Liver (tissue), 9 donors: ENCODE measurements around the gene ZNF28. TPM values are rescaled to one million over a fixed set of nuclear protein-coding genes. Genes with fewer than 3 reads are reported as not detected.
"Not testable (repeated sequence)": the region's sequence is repeated elsewhere in the genome, so short reads cannot be mapped to it uniquely, and the experiment has no call there.

Experiments used
- DNase-seq: peaks from one replicate; pipeline ENCODE4 v3.0.0-alpha.2; 2017; ENCODE audit warnings: low spot score
- H3K27ac ChIP-seq, 2 donors: one replicate each; pipeline ENCODE4 v1.7.0; 2013; ENCODE audit warnings: inconsistent platforms in 2 of 2, low read length in 2 of 2, control low read depth in 1 of 2, low read depth in 1 of 2, mild to moderate bottlenecking in 1 of 2
- H3K27me3 ChIP-seq, 4 donors: one replicate each; pipeline versions ENCODE4 v1.6.1 to v1.7.0; 2013; ENCODE audit warnings: low read length in 3 of 4, inconsistent platforms in 1 of 4, mild to moderate bottlenecking in 1 of 4, moderate library complexity in 1 of 4; ENCODE audit not compliant: control insufficient read depth in 4 of 4, insufficient read depth in 4 of 4
- H3K36me3 ChIP-seq, 4 donors: one replicate each; pipeline versions ENCODE4 v1.6.1 to v1.7.0; 2013; ENCODE audit warnings: low read length in 3 of 4, mild to moderate bottlenecking in 3 of 4, low read depth in 1 of 4, moderate library complexity in 1 of 4; ENCODE audit not compliant: control insufficient read depth in 4 of 4, insufficient read depth in 3 of 4
- H3K4me1 ChIP-seq, 4 donors: one replicate each; pipeline versions ENCODE4 v1.6.1 to v1.7.0; 2013; ENCODE audit warnings: low read length in 3 of 4, mild to moderate bottlenecking in 3 of 4, moderate library complexity in 1 of 4; ENCODE audit not compliant: control insufficient read depth in 4 of 4, insufficient read depth in 4 of 4
- H3K4me3 ChIP-seq, 3 donors: one replicate each; pipeline versions ENCODE4 v1.6.1 to v1.7.0; 2013; ENCODE audit warnings: low read length in 3 of 3, control low read depth in 1 of 3, low read depth in 1 of 3, mild to moderate bottlenecking in 1 of 3
- H3K9ac ChIP-seq, 2 donors: one replicate each; pipeline ENCODE4 v1.7.0; 2013; ENCODE audit warnings: low read length in 2 of 2, mild to moderate bottlenecking in 2 of 2, moderate library complexity in 2 of 2, control low read depth in 1 of 2, low read depth in 1 of 2
- H3K9me3 ChIP-seq, 4 donors: one replicate each; pipeline versions ENCODE4 v1.6.1 to v1.7.0; 2013; ENCODE audit warnings: low read length in 3 of 4; ENCODE audit not compliant: control insufficient read depth in 4 of 4
- CTCF ChIP-seq: fragments of 150-350 bp; IDR thresholded peaks from 2 replicates; pipeline ENCODE4 v1.5.1; 2017; ENCODE audit warnings: improper control_type of control experiment, low read depth, low read length; ENCODE audit not compliant: missing input control
- EGR1 ChIP-seq, 2 donors: IDR thresholded peaks; 2 replicates each; pipeline ENCODE4 v1.6.1; 2016 to 2018; ENCODE audit warnings: antibody characterized with exemption in 2 of 2, low read depth in 2 of 2
- FOXA1 ChIP-seq: IDR thresholded peaks from 2 replicates; pipeline ENCODE4 v1.6.1; 2016; ENCODE audit warnings: antibody characterized with exemption
- FOXA2 ChIP-seq: IDR thresholded peaks from 2 replicates; pipeline ENCODE4 v1.6.1; 2016; ENCODE audit warnings: antibody characterized with exemption
- HNF4G ChIP-seq: IDR thresholded peaks from 2 replicates; pipeline ENCODE4 v1.6.1; 2016; ENCODE audit warnings: antibody characterized with exemption
- JUND ChIP-seq, 2 donors: IDR thresholded peaks; 2 replicates each; pipeline ENCODE4 v1.6.1; 2016; ENCODE audit warnings: antibody characterized with exemption in 2 of 2
- RAD21 ChIP-seq, 2 donors: IDR thresholded peaks; 2 replicates each; pipeline ENCODE4 v1.6.1; 2016; ENCODE audit warnings: antibody characterized with exemption in 2 of 2, mild to moderate bottlenecking in 2 of 2
- RXRA ChIP-seq, 2 donors: IDR thresholded peaks; 2 replicates each; pipeline ENCODE4 v1.6.1; 2017 to 2018; ENCODE audit warnings: antibody characterized with exemption in 2 of 2, mild to moderate bottlenecking in 1 of 2
- SP1 ChIP-seq: IDR thresholded peaks from 2 replicates; pipeline ENCODE4 v1.6.1; 2018; ENCODE audit warnings: antibody characterized with exemption, mild to moderate bottlenecking
- TAF1 ChIP-seq: conservative IDR thresholded peaks from 2 replicates; pipeline ENCODE4 v1.6.1; 2016; ENCODE audit warnings: antibody characterized with exemption, mild to moderate bottlenecking
- YY1 ChIP-seq: IDR thresholded peaks from 2 replicates; pipeline ENCODE4 v1.6.1; 2016; ENCODE audit warnings: antibody characterized with exemption, mild to moderate bottlenecking
- WGBS: extraction: QIAGEN DNeasy Blood & Tissue Kit; methylation state at CpG from one replicate; pipeline ENCODE4 v1.1.7; 2013; 5-methylcytosine and 5-hydroxymethylcytosine counted together
- polyA plus RNA-seq, 2 donors: library from polyadenylated mRNA; stranded (reverse) in 1 of 2; unstranded in 1 of 2; fragments of 200-250 nt in 1 of 2; fragments of >200 nt in 1 of 2; fragmentation: Nextera tagmentation in 1 of 2; extraction: Ambion mirVana in 1 of 2; gene quantifications; one replicate each; pipeline versions ENCODE4 v1.2.1 to v1.2.3, GENCODE V29; 2013 to 2015
- total RNA-seq, 2 donors: library from RNA; depleted of rRNA; stranded (reverse); fragments of >200 nt; gene quantifications; one replicate each; pipeline ENCODE4 v1.2.3, GENCODE V29; 2014
- TF ChIP-seq, protein P1 (sequence below): IDR thresholded peaks from 2 replicates; pipeline ENCODE4 v1.6.1; 2016; ENCODE audit warnings: antibody characterized with exemption
- TF ChIP-seq, protein P2 (sequence below): IDR thresholded peaks from 2 replicates; pipeline ENCODE4 v1.6.1; 2016; ENCODE audit warnings: antibody characterized with exemption, mild to moderate bottlenecking
- donor health status: healthy.
- donor health status: healthy.
- donor health status: healthy.
- donor health status: healthy.
- donor health status: healthy.

ZNF28 gene
- total and polyA plus RNA-seq, 4 donors = 1.0 to 11.5 (median 3.8) TPM

DNA sequence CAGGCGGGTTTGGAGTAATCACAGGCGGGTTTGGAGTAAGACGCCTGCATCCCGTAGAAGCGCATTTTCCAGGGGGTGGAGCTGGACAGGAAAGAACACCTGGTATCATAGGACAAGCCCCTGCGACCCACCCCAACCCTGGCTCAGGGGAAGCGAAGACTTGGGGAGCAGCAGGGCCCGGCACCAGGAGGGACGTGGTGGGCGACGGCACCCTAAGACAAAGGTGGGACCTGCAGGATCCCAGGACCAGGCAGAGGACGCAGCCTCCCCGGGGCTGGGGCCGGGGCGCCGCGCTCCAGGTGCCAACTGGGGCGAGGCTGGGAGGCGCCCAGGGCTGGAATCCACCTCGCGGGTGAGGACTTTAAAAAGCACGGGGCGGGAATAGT is 35.4 kb downstream of the ZNF28 start:
- TF ChIP-seq FOXA2 (no peak), SP1 (no peak)
- TF ChIP-seq, protein P1, sequence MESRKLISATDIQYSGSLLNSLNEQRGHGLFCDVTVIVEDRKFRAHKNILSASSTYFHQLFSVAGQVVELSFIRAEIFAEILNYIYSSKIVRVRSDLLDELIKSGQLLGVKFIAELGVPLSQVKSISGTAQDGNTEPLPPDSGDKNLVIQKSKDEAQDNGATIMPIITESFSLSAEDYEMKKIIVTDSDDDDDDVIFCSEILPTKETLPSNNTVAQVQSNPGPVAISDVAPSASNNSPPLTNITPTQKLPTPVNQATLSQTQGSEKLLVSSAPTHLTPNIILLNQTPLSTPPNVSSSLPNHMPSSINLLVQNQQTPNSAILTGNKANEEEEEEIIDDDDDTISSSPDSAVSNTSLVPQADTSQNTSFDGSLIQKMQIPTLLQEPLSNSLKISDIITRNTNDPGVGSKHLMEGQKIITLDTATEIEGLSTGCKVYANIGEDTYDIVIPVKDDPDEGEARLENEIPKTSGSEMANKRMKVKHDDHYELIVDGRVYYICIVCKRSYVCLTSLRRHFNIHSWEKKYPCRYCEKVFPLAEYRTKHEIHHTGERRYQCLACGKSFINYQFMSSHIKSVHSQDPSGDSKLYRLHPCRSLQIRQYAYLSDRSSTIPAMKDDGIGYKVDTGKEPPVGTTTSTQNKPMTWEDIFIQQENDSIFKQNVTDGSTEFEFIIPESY = no peak
- Histone ChIP-seq H3K27ac (peak overlapping the region; percentile 20 to 43), H3K27me3 (no peaks in the 10 kb centered on the region), H3K36me3 (peaks cover 0 to 3% (median 0%) of the 10 kb centered on the region in 4 donors), H3K9ac (peak overlapping the region in 1 of 2 donors; percentile 47), H3K4me3 (peak overlapping the region; percentile 71 to 93 (median 85)), H3K9me3 (peaks cover 0 to 34% (median 11%) of the 10 kb centered on the region in 4 donors), H3K4me1 (peaks cover 3 to 10% (median 5%) of the 10 kb centered on the region in 4 donors)
- 3% methylated on average over 23 of the region's 23 CpGs for WGBS
- peak; percentile 37 for DNase-seq

DNA sequence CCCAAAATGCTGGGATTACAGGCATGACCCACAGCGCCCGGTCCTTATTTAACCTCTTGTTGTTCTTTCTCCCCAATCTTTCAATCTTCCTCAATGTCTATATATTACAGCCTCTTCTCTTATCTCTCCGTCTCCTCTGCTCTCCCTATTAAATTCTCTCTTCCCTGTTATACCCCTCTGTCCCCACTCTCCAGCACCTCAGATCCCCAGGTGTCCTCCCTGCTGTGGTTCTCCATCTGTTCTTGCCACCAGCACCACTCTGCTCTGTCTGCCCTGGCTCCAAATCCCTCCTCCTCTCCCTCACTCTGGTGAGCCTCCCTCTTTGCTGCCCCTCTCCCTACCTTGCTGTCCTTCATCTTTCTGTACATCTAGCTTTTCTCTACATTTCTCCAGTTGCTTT is 35.9 kb downstream of the ZNF28 start:
- no peak for DNase-seq
- no peak overlapping the region for H3K27ac ChIP-seq

GRCh38 chr19:52782864-52783263 is 38.6 kb downstream of the ZNF28 start:
- H3K27ac ChIP-seq, H3K27me3 ChIP-seq, DNase-seq, H3K9ac ChIP-seq, H3K4me3 ChIP-seq: not testable (repeated sequence)
- 95% methylated on average over 2 of the region's 2 CpGs for whole genome bisulfite sequencing
- Histone ChIP-seq H3K4me1 (peaks cover 3 to 10% (median 5%) of the 10 kb centered on the region in 4 donors), H3K36me3 (peaks cover 3 to 17% (median 9%) of the 10 kb centered on the region in 4 donors), H3K9me3 (peaks cover 3 to 13% (median 9%) of the 10 kb centered on the region in 4 donors)

More for the DNA sequence above, 35.9 kb downstream of the ZNF28 start:
- H3K4me3 ChIP-seq = no peak overlapping the region
- H3K36me3 ChIP-seq = peaks cover 0 to 6% (median under 1%) of the 10 kb centered on the region in 4 donors
- H3K9ac ChIP-seq = no peak overlapping the region
- peaks cover 0 to 30% (median 12%) of the 10 kb centered on the region in 4 donors for H3K9me3 ChIP-seq
- 94% methylated on average over 3 of the region's 3 CpGs for WGBS
- TF ChIP-seq EGR1 (IDR thresholded peaks at IDR 0.05; ENCODE audit: low read depth in 2 of 2) = no peak
- no peak for TF ChIP-seq FOXA2
- no peak for TF ChIP-seq HNF4G
- TF ChIP-seq RAD21 (IDR thresholded peaks at IDR 0.05) = no peak
- TF ChIP-seq FOXA1 = no peak
- H3K4me1 ChIP-seq = peaks cover 3 to 10% (median 5%) of the 10 kb centered on the region in 4 donors
- no peaks in the 10 kb centered on the region for H3K27me3 ChIP-seq

DNA sequence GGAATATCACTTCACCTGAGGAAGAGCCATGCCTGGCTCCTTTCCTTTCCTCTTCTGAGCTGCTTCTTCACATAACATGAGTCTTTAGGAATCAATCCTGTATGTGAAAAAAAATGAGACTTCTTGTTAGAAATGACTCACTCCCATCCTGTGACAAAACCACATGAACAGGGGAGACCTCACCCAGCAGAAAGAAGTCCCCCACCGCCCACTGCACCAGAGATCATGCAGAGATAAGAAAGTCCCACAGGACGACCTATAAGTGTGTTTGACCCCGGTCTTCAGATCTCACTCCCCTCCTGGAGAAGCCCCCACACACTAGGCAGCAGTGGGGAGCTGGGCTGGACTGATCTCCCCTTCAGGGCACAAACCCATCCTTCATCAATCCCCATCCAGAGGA is 42.6 kb downstream of the ZNF28 start:
- H3K9ac ChIP-seq = no peak overlapping the region
- H3K27me3 ChIP-seq = no peaks in the 10 kb centered on the region
- TF ChIP-seq, protein P2, sequence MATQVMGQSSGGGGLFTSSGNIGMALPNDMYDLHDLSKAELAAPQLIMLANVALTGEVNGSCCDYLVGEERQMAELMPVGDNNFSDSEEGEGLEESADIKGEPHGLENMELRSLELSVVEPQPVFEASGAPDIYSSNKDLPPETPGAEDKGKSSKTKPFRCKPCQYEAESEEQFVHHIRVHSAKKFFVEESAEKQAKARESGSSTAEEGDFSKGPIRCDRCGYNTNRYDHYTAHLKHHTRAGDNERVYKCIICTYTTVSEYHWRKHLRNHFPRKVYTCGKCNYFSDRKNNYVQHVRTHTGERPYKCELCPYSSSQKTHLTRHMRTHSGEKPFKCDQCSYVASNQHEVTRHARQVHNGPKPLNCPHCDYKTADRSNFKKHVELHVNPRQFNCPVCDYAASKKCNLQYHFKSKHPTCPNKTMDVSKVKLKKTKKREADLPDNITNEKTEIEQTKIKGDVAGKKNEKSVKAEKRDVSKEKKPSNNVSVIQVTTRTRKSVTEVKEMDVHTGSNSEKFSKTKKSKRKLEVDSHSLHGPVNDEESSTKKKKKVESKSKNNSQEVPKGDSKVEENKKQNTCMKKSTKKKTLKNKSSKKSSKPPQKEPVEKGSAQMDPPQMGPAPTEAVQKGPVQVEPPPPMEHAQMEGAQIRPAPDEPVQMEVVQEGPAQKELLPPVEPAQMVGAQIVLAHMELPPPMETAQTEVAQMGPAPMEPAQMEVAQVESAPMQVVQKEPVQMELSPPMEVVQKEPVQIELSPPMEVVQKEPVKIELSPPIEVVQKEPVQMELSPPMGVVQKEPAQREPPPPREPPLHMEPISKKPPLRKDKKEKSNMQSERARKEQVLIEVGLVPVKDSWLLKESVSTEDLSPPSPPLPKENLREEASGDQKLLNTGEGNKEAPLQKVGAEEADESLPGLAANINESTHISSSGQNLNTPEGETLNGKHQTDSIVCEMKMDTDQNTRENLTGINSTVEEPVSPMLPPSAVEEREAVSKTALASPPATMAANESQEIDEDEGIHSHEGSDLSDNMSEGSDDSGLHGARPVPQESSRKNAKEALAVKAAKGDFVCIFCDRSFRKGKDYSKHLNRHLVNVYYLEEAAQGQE = no peak
- no peak for TF ChIP-seq JUND (IDR thresholded peaks at IDR 0.05)
- no peak for TF ChIP-seq CTCF
- no peak for TF ChIP-seq HNF4G
- no peak for TF ChIP-seq RXRA (IDR thresholded peaks at IDR 0.05)
- no peak for TF ChIP-seq FOXA2
- no peak for TF ChIP-seq TAF1
- no peak for TF ChIP-seq YY1
- no peak for TF ChIP-seq FOXA1
- no peak for TF ChIP-seq RAD21 (IDR thresholded peaks at IDR 0.05)
- no peak for TF ChIP-seq SP1
- no peak for TF ChIP-seq EGR1 (IDR thresholded peaks at IDR 0.05; ENCODE audit: low read depth in 2 of 2)
- peak overlapping the region in 1 of 3 donors; percentile 14 for H3K4me3 ChIP-seq
- DNase-seq = no peak
- no peak overlapping the region for H3K27ac ChIP-seq
- peaks cover 10 to 19% (median 13%) of the 10 kb centered on the region in 4 donors for H3K9me3 ChIP-seq
- peaks cover 7 to 40% (median 21%) of the 10 kb centered on the region in 4 donors for H3K36me3 ChIP-seq
- WGBS = 78% methylated on average over 3 of the region's 3 CpGs
- no peaks in the 10 kb centered on the region for H3K4me1 ChIP-seq

DNA sequence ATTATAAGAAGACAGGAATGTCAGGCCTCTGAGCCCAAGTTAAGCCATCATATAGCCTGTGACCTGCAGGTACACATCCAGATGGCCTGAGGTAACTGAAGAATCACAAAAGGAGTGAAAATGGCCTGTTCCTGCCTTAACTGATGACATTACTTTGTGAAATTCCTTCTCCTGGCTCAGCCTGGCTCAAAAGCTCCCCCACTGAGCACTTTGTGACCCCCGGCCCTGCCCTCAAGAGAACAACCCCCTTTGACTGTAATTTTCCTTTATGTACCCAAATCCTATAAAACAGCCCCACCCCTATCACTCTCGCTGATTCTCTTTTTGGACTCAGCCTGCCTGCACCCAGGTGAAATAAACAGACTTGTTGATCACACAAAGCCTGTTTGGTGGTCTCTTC is 65.0 kb downstream of the ZNF28 start:
- not testable (repeated sequence) for H3K36me3 ChIP-seq, H3K4me1 ChIP-seq, H3K27me3 ChIP-seq, H3K27ac ChIP-seq, H3K4me3 ChIP-seq, H3K9ac ChIP-seq, DNase-seq
- 64% methylated on average over 2 of the region's 2 CpGs for WGBS
- H3K9me3 ChIP-seq = peaks cover 0 to 16% (median 5%) of the 10 kb centered on the region in 4 donors
